ENCODE data around the gene PDPK1.
"Not testable (repeated sequence)": the region's sequence is repeated elsewhere in the genome, so short reads cannot be mapped to it uniquely, and the experiment has no call there.

GRCh38 chr16:2639722-2640072 lies 101.9 kb downstream of the PDPK1 start:
- not testable (repeated sequence) for TF ChIP-seq POLR2AphosphoS5, CTCF, POLR2A (IDR thresholded peaks at IDR 0.05)

Data from gastroesophageal sphincter (tissue), 3 donors.